Cardiac fibroblast (primary cell): ENCODE measurements around the gene CFAP61.

Experiments used
- DNase-seq, 2 donors: peaks; one replicate each; pipeline versions ENCODE4 v3.0.0 to v3.0.0-alpha.2; 2010; ENCODE audit warnings: low read depth in 2 of 2
- H3K4me3 ChIP-seq, 2 donors: replicated peaks in 1 of 2; 1 replicate in 1 of 2; 2 replicates in 1 of 2; pipeline ENCODE4 v1.5.1; 2011; ENCODE audit warnings: low read depth in 2 of 2, low read length in 2 of 2, mild to moderate bottlenecking in 2 of 2, moderate library complexity in 1 of 2
- CTCF ChIP-seq: IDR thresholded peaks from one replicate; pipeline ENCODE4 v1.5.1; 2011; ENCODE audit warnings: low read depth, mild to moderate bottlenecking, low read length, inconsistent platforms

The CFAP61 gene

GRCh38 chr20:20010639-20011500, 41.5 kb upstream of the CFAP61 start:
- DNase-seq, result peak; percentile 45 to 57
- no peak overlapping the region for H3K4me3 ChIP-seq
- TF ChIP-seq CTCF, result no peak

GRCh38 chr20:20012541-20012940, 39.8 kb upstream of the CFAP61 start:
- DNase-seq, result no peak
- no peak for TF ChIP-seq CTCF

GRCh38 chr20:20014659-20015058, 37.7 kb upstream of the CFAP61 start:
- H3K4me3 ChIP-seq, result no peak overlapping the region
- TF ChIP-seq CTCF, result no peak
- peak; percentile 26 to 44 for DNase-seq

More at GRCh38 chr20:20012541-20012940, 39.8 kb upstream of the CFAP61 start:
- no peak overlapping the region for H3K4me3 ChIP-seq

GRCh38 chr20:20017001-20017843, 35.1 kb upstream of the CFAP61 start, which contains the start of gene NAA20:
Gene NAA20, plus strand, starts transcription at chr20:20017362. Its CDS starts 35 bp downstream, at chr20:20017397.
- peak; percentile 82 for TF ChIP-seq CTCF
- peak within 1 kb of the TSS; percentile 87 to 94 for H3K4me3 ChIP-seq
- peak; percentile 93 to 94 for DNase-seq

GRCh38 chr20:20017844-20018185, 34.5 kb upstream of the CFAP61 start:
- no peak for DNase-seq
- no peak for TF ChIP-seq CTCF

GRCh38 chr20:20018366-20018765, 34.0 kb upstream of the CFAP61 start:
- no peak for DNase-seq
- peak overlapping the region; percentile 87 to 94 for H3K4me3 ChIP-seq
- no peak for TF ChIP-seq CTCF

More at GRCh38 chr20:20017844-20018185, 34.5 kb upstream of the CFAP61 start:
- H3K4me3 ChIP-seq, result peak overlapping the region; percentile 87 to 94
